NCI-H526 treated with DMSO at 0.1 percent for 48 hours (cell line): Measurements from ENCODE around the gene INHBB.
"Not testable (repeated sequence)": the region's sequence is repeated elsewhere in the genome, so short reads cannot be mapped to it uniquely, and the experiment has no call there.

Source experiments
- DNase-seq: peaks from one replicate; lab custom pipeline; 2025; lab: John Stamatoyannopoulos, UW

INHBB gene

GRCh38 chr2:120316071-120316470, 29.9 kb upstream of the INHBB start:
- DNase-seq = no peak

- no peak for DNase-seq
These were observed 29.3 kb upstream of the INHBB start for GRCh38 chr2:120316528-120317179.

- DNase-seq = no peak
These were observed 28.8 kb upstream of the INHBB start for GRCh38 chr2:120317180-120317533.

- no peak for DNase-seq
These were observed 28.0 kb upstream of the INHBB start for GRCh38 chr2:120317916-120318315.

GRCh38 chr2:120318626-120319025, 27.3 kb upstream of the INHBB start:
- no peak for DNase-seq

- DNase-seq = no peak
These were observed 26.8 kb upstream of the INHBB start for GRCh38 chr2:120319123-120319522.

GRCh38 chr2:120319686-120320317, 26.1 kb upstream of the INHBB start:
- no peak for DNase-seq

- DNase-seq = no peak
These were observed 25.6 kb upstream of the INHBB start for GRCh38 chr2:120320318-120320851.

GRCh38 chr2:120320887-120321556, 24.9 kb upstream of the INHBB start:
- not testable (repeated sequence) for DNase-seq

GRCh38 chr2:120321721-120322284, 24.1 kb upstream of the INHBB start:
- DNase-seq = no peak

- DNase-seq = no peak
These were observed 23.6 kb upstream of the INHBB start for GRCh38 chr2:120322329-120322728.

- no peak for DNase-seq
These were observed 22.7 kb upstream of the INHBB start for GRCh38 chr2:120323214-120323613.

GRCh38 chr2:120323807-120324399, 22.0 kb upstream of the INHBB start:
- DNase-seq = no peak

- no peak for DNase-seq
These were observed 21.0 kb upstream of the INHBB start for GRCh38 chr2:120324933-120325332.

GRCh38 chr2:120326066-120326465, 19.9 kb upstream of the INHBB start:
- no peak for DNase-seq

- DNase-seq = peak; percentile 43
These were observed 14.8 kb upstream of the INHBB start for GRCh38 chr2:120330946-120331822.

- no peak for DNase-seq
These were observed 14.0 kb upstream of the INHBB start for GRCh38 chr2:120331903-120332302.

GRCh38 chr2:120332384-120332783, 13.6 kb upstream of the INHBB start:
- DNase-seq = no peak

- DNase-seq = no peak
These were observed 11.9 kb upstream of the INHBB start for GRCh38 chr2:120334068-120334467.

GRCh38 chr2:120336749-120337148, 9.2 kb upstream of the INHBB start:
- no peak for DNase-seq

- DNase-seq = peak; percentile 85
These were observed 7.9 kb upstream of the INHBB start for GRCh38 chr2:120338015-120338414.
